GF-D8 (cell line): ENCODE measurements around the gene GNG7.
"Not testable (repeated sequence)": the region's sequence is repeated elsewhere in the genome, so short reads cannot be mapped to it uniquely, and the experiment has no call there.

Experiments used
- DNase-seq: peaks from one replicate; lab custom pipeline; 2025; lab: John Stamatoyannopoulos, UW

The GNG7 gene

DNA sequence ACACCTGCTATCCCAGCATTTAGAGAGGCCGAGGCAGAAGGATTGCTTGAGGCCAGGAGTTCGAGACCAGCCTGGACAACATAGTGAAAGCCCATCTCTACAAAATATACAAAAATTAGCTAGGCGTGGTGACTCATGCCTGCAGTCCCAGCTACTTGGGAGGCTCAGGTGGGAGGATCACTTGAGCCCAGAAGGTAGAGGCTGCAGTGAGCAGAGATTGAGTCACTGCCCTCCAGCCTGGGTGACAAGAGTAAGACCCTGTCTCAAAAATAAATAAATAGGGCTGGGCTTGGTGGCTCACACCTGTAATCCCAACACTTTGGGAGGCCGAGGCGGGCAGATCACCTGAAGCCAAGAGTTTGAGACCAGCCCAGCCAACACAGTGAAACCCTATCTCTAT, 238.8 kb downstream of the GNG7 start:
- not testable (repeated sequence) for DNase-seq

DNA sequence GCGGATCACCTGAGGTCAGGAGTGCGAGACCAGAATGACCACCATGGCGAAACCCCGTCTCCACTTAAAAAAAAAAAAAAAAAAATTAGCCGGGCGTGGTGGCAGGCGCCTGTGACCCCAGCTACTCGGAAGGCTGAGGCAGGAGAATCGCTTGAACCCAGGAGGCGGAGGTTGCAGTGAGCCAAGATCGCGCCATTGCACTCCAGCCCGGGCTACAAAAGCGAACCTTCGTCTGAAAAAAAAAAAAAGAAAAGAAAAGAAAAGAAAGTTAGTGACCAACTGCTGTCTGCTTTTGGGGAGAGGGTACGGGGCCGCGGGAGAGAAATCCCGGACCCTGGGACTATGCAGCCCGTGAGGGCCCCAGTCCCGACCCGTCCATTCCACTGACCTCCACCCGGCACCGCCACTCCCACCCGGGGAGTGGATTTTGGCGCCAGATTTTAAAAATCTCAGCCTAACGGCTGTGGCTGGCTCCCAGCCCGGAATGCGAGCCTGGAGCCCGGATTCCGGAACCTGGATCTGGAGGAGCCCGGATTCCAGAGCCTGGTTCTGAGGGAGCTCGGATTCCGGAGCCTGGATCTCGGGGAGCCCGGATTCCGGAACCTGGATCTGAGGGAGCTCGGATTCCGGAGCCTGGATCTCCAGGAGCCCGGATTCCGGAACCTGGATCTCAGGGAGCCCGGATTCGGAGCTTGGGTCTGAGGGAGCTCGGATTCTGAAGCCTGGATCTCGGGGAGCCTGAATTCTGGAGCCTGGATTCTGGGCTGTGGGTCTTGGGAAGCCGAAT, 239.7 kb downstream of the GNG7 start:
- no peak for DNase-seq

DNA sequence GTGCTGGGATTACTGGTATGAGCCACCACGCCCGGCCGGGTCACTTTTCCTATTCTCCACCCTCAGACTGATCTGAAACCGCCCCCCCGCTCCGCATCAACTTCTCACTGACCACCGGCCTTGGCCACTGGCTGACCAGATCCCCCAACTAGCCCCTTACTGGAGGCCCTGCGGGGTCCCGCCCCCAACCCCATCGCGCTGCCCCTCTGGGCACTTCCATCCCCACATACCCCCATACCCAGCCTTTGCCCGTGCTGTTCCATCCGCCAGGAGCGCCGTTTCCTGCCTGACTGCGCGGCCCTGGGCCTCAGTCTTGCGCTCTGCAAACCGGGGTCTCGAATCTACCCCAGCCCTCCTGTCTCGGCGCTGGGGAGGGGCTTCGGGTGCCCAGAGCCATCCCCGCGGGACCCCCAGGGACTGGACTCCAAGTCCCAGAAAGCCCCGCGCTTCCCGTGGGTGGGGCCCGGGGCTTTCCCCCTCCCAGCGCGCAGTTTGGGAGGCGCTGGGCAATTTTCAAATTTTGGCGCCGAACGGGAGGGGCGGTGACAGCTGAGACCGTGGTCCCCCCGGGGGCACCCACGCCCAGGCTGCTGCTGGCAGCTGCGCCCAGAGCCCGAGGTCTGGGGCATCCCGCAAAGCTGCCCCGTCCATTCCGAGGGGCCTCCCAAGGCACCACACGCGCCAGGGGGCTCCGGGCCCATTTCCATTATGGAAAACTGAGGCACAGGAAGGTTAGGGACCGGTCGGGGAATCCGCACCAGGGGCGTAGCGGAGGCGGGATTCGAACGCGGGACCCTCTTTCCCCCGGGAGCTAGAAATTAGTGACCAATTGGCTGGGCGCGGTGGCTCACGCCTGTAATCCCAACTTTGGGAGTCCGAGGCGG, 240.5 kb downstream of the GNG7 start:
- DNase-seq = no peak
